Measurements from ENCODE around the gene PTPRJ.
"Not testable (repeated sequence)": the region's sequence is repeated elsewhere in the genome, so short reads cannot be mapped to it uniquely, and the experiment has no call there.

The PTPRJ gene

GRCh38 chr11:48165426-48165825, 185.1 kb downstream of the PTPRJ start:
- no peak for DNase-seq (ENCODE audit: low read depth)

- no peak for DNase-seq (ENCODE audit: low read depth)
Measured at GRCh38 chr11:48167380-48167779, 187.0 kb downstream of the PTPRJ start.

DNA sequence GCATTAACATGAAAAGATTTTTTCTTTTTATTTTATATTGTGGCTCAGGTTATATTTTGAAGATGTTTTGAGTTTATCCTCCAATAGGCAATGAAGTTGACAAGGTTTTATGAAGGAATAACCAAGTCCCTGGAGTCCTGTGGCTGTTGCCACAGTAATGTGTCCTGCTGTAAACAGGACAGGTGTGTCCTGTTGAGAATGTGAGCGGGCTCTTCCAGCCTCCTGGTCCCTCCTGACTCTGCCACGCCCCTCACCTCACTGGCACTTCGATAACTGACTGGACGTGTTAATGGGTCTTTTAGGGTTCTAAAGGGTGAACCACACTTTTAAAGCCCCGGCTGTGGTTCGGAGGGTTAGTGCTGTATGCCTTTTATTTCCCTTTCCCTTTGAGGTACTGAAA, 188.5 kb downstream of the PTPRJ start:
- DNase-seq (ENCODE audit: low read depth), result no peak

- no peak for DNase-seq (ENCODE audit: low read depth)
Measured at GRCh38 chr11:48169259-48169658, 188.9 kb downstream of the PTPRJ start.

- DNase-seq (ENCODE audit: low read depth), result no peak
Measured at GRCh38 chr11:48169717-48170116, 189.4 kb downstream of the PTPRJ start.

GRCh38 chr11:48170241-48171233, 190.2 kb downstream of the PTPRJ start:
- DNase-seq (ENCODE audit: low read depth), result no peak

- peak; percentile 15 for DNase-seq (ENCODE audit: low read depth)
Measured at GRCh38 chr11:48172818-48173609, 192.7 kb downstream of the PTPRJ start.

GRCh38 chr11:48177661-48178060, 197.3 kb downstream of the PTPRJ start:
- no peak for DNase-seq (ENCODE audit: low read depth)

GRCh38 chr11:48180627-48181026, 200.3 kb downstream of the PTPRJ start:
- no peak for DNase-seq (ENCODE audit: low read depth)

DNA sequence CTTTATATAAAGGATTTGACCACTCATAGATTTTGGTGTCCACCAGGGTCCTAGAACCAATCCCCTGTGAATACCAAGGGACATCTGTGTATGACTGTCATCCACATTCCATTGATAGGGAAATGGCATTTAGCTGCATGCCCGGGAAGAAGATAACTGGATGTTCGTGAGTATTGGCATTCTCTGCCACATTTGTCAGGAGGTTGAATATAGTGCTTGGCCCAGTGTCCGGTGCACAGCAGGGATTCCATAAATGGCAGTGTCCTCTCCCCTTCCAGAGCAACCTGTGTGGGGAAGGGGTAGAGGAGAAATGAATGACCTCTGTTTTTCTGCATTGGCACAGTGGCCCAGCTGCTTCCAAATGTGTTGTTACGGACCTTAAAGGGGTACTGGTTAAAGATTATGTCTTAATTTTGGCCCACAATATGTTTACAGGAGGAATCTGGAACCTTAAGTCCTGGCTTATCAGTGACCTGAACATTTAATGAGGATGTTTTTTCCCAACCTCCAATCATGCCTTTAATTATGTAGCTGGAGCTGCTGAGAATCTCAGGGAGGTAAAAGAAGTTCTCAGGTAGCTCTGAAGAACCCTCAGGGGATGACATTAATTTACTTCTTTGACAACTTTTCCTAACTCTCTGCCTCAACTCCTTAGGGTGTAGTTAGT, 202.6 kb downstream of the PTPRJ start:
- no peak for DNase-seq (ENCODE audit: low read depth)

DNA sequence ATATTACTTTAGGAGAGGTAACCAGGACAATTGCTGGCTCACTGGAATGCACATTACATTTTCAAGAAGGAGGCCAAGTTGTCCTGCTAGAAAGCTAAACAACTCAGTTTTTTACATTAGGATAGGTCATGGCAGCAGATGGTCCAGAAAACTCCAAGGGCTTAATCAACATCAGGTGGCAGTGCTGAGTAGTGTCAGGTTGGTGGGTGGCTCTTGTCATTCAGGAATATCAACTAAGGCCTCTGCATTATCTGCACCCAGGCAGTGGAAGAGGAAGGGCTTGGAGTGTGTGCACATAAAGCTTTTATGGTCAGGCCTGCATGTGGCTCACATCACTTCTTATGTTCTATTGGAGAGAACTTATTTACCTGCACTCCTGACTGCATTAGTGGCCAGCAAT, 204.1 kb downstream of the PTPRJ start:
- DNase-seq (ENCODE audit: low read depth), result no peak

- DNase-seq (ENCODE audit: low read depth), result not testable (repeated sequence)
Measured at GRCh38 chr11:48190906-48191654, 210.7 kb downstream of the PTPRJ start.

GRCh38 chr11:48193876-48194275, 213.5 kb downstream of the PTPRJ start:
- DNase-seq (ENCODE audit: low read depth), result no peak

DNA sequence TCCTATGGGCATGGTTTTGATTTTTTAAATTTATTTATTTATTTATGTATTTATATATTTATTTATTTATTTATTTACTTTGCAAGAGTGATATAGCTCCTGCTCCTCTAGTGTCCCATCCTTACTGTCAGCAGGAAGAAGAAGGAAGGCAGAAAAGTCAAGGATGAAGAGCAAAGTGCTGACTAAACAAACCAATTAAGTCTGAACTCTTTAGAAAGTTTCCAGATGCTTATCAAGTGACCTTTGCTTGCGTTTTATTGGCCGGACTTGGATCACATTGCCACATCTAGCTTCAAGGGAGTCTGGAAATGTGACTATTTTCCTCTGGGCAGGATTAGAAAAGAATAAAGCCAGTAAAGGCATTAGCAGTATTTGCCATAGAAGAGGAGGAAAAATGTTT, 227.5 kb downstream of the PTPRJ start:
- no peak for DNase-seq (ENCODE audit: low read depth)

DNA sequence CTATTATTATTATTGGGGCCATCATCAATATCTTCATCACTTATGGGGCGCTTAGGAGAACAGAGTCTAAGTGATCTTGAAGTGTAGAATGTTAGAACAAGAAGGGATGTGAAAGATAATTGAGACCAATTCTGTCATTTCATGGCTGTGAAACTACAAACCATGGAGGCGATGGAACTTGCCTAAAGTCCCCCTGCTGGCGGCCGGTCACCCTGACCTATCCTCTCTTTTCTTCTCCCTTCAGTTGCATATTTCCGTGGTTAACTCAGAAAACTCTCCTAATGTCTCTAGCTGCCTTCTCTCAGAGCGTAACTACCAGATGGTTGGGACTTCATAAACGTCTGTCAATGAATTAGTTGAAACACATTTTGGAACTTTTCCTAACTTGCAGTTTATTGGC, 229.7 kb downstream of the PTPRJ start:
- DNase-seq (ENCODE audit: low read depth), result no peak

DNA sequence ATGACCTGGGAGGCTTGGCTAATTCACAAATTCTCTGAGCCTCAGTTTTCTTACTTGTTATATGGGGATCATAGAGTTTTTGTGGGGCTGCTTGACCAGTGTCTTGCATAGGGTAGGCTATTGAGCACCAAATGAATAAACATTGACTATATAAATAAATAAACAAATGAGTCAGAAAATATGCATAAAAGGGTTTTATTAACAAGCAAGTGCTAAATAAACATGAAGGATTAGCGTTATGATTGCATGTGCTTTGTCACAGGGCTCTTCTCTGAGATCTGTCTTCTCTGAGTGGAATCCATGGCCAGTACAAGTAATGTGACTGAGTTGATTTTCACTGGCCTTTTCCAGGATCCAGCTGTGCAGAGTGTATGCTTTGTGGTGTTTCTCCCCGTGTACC, 236.2 kb downstream of the PTPRJ start, which contains the start of gene OR4B1:
Gene OR4B1, plus strand, starts transcription at position 301 of the 400 bp plus-strand sequence. Its CDS starts 0 bp downstream, at position 301.
- DNase-seq (ENCODE audit: low read depth), result no peak
